IMR-90 (cell line): ENCODE measurements around the gene BEST1. TPM values are rescaled to one million over a fixed set of nuclear protein-coding genes. Genes with fewer than 3 reads are reported as not detected.

Experiments
- ATAC-seq: fragments of 200-7000 bp; cut with Tn5 transposase; 2 replicates; pipeline ENCODE4 v1.9.1; 2020; ENCODE audit warnings: low read depth, mild to moderate bottlenecking, moderate library complexity
- BruUV-seq: library from RNA; stranded (reverse); fragments of 400-500 nt; replicated peaks from 2 replicates; lab custom pipeline; 2021; lab: Mats Ljungman, UMichigan
- CTCF ChIA-PET: fragments of 300-600 bp; formaldehyde crosslinking; extraction: SDS; loops from one replicate; lab custom pipeline; 2021; ENCODE audit warnings: antibody characterized with exemption; lab: Yijun Ruan, JAX
- POLR2A ChIA-PET: fragments of 300-600 bp; sonication (Branson Sonifier 250); formaldehyde crosslinking; loops from one replicate; lab custom pipeline; 2022; ENCODE audit warnings: antibody characterized with exemption; ENCODE audit not compliant: unreplicated experiment; lab: Charles Lee
- DNase-seq: peaks from one replicate; pipeline ENCODE4 v3.0.0; 2013
- H2AFZ ChIP-seq: replicated peaks from 2 replicates; pipeline ENCODE3; 2013; ENCODE audit warnings: low read length, mild to moderate bottlenecking; ENCODE audit not compliant: poor library complexity
- H2AK5ac ChIP-seq: 2 replicates; pipeline ENCODE4 v1.6.1; 2013; ENCODE audit warnings: low read depth, low read length, inconsistent platforms
- H2AK9ac ChIP-seq: replicated peaks from 2 replicates; pipeline ENCODE3; 2013; ENCODE audit warnings: mild to moderate bottlenecking, low read depth, low read length, moderate library complexity; ENCODE audit not compliant: poor library complexity
- H2BK120ac ChIP-seq: 2 replicates; pipeline ENCODE4 v1.6.1; 2013; ENCODE audit warnings: low read depth, low read length, inconsistent platforms
- H2BK15ac ChIP-seq: 3 replicates; pipeline ENCODE4 v1.6.1; 2013; ENCODE audit warnings: low read depth, low read length, inconsistent platforms
- H2BK20ac ChIP-seq: 2 replicates; pipeline ENCODE4 v1.6.1; 2013; ENCODE audit warnings: low read depth, mild to moderate bottlenecking, inconsistent platforms, low read length, moderate library complexity
- H2BK5ac ChIP-seq: 2 replicates; pipeline ENCODE4 v1.6.1; 2013; ENCODE audit warnings: mild to moderate bottlenecking, low read depth, low read length, inconsistent platforms; ENCODE audit not compliant: poor library complexity, severe bottlenecking
- H3K14ac ChIP-seq: replicated peaks from 2 replicates; pipeline ENCODE4 v1.6.1; 2013; ENCODE audit warnings: low read depth, low read length, inconsistent platforms
- H3K18ac ChIP-seq: 2 replicates; pipeline ENCODE4 v1.6.1; 2013; ENCODE audit warnings: low read depth, low read length, control low read depth
- H3K23ac ChIP-seq: 2 replicates; pipeline ENCODE4 v1.6.1; 2013; ENCODE audit warnings: low read depth, low read length, inconsistent platforms
- H3K27ac ChIP-seq: 2 replicates; pipeline ENCODE4 v1.5.1; 2013; ENCODE audit warnings: mild to moderate bottlenecking, control low read depth, low read length; ENCODE audit not compliant: insufficient read depth
- H3K27me3 ChIP-seq: 2 replicates; pipeline ENCODE4 v1.6.1; 2013; ENCODE audit warnings: low read length; ENCODE audit not compliant: control insufficient read depth, insufficient read depth
- H3K36me3 ChIP-seq: 2 replicates; pipeline ENCODE4 v1.6.1; 2013; ENCODE audit warnings: low read length, mixed read lengths; ENCODE audit not compliant: control insufficient read depth, insufficient read depth
- H3K4ac ChIP-seq: 2 replicates; pipeline ENCODE4 v1.6.1; 2013; ENCODE audit warnings: low read depth, low read length, inconsistent platforms
- H3K4me1 ChIP-seq: 2 replicates; pipeline ENCODE4 v1.6.1; 2013; ENCODE audit warnings: low read length, mixed read lengths; ENCODE audit not compliant: control insufficient read depth, insufficient read depth
- H3K4me2 ChIP-seq: 2 replicates; pipeline ENCODE4 v1.6.1; 2013; ENCODE audit warnings: low read depth, mild to moderate bottlenecking, control low read depth, low read length, moderate library complexity
- H3K4me3 ChIP-seq: 2 replicates; pipeline ENCODE4 v1.5.1; 2013; ENCODE audit warnings: low read depth, mild to moderate bottlenecking, control low read depth, low read length, moderate library complexity; ENCODE audit not compliant: insufficient read depth
- H3K56ac ChIP-seq: 2 replicates; pipeline ENCODE4 v1.6.1; 2013; ENCODE audit warnings: low read length, inconsistent platforms; ENCODE audit not compliant: insufficient read depth; ENCODE audit errors: extremely low read depth
- H3K79me1 ChIP-seq, 2 experiments: 2 replicates each; pipeline ENCODE4 v1.6.1; 2013; ENCODE audit warnings: low read length in 2 of 2, inconsistent platforms in 1 of 2, low read depth in 1 of 2
- H3K9ac ChIP-seq: 2 replicates; pipeline ENCODE4 v1.6.1; 2013; ENCODE audit warnings: low read depth, low read length, control low read depth
- H3K9me1 ChIP-seq: 2 replicates; pipeline ENCODE4 v1.6.1; 2013; ENCODE audit warnings: low read length, inconsistent platforms; ENCODE audit not compliant: insufficient read depth
- H3K9me3 ChIP-seq: 2 replicates; pipeline ENCODE4 v1.6.1; 2013; ENCODE audit warnings: low read length; ENCODE audit not compliant: control insufficient read depth, insufficient read depth
- H4K20me1 ChIP-seq: 2 replicates; pipeline ENCODE4 v1.6.1; 2013; ENCODE audit warnings: low read length, inconsistent platforms; ENCODE audit not compliant: insufficient read depth
- H4K5ac ChIP-seq: 2 replicates; pipeline ENCODE4 v1.6.1; 2013; ENCODE audit warnings: mild to moderate bottlenecking, low read depth, low read length, control low read depth
- H4K8ac ChIP-seq, 2 experiments: 2 replicates each; pipeline ENCODE4 v1.6.1; 2013; ENCODE audit warnings: low read depth in 2 of 2, low read length in 2 of 2, control low read depth in 1 of 2, inconsistent platforms in 1 of 2
- H4K91ac ChIP-seq: 2 replicates; pipeline ENCODE4 v1.6.1; 2013; ENCODE audit warnings: low read depth, low read length, inconsistent platforms; ENCODE audit not compliant: insufficient read depth
- FOS ChIP-seq: fragments of 150-350 bp; IDR thresholded peaks from 2 replicates; pipeline ENCODE4 v1.6.1; 2016; ENCODE audit warnings: low read depth, low read length
- WGBS, 2 experiments: methylation state at CpG; one replicate each; pipeline versions ENCODE4 v1.1.5 to v1.1.7; 2013; ENCODE audit warnings: missing lambda C conversion rate in 2 of 2; ENCODE audit not compliant: insufficient read length in 1 of 2; ENCODE audit errors: extremely low coverage in 2 of 2; 5-methylcytosine and 5-hydroxymethylcytosine counted together
- dilution Hi-C: fragments of 300-500 bp; cut with HindIII; formaldehyde crosslinking; loops from one replicate; pipeline ENCODE4 v1.14.3; 2018; ENCODE audit warnings: low sequenced_read_pairs; ENCODE audit not compliant: unreplicated experiment
- in situ Hi-C: fragments of 300-500 bp; cut with MboI; formaldehyde crosslinking; loops from 3 replicates; pipeline ENCODE4 v1.14.3; 2019; ENCODE audit warnings: low sequenced_read_pairs, inconsistent platforms, mixed read lengths
- intact Hi-C: fragments of 100-400 bp; cut with micrococcal nuclease; formaldehyde crosslinking; loops from 2 replicates; pipeline ENCODE4 v1.10.0; 2022
- polyA plus RNA-seq, 3 experiments: library from polyadenylated mRNA; depleted of rRNA; stranded (reverse); fragments of >200 nt; gene quantifications; 2 replicates each; pipeline ENCODE4 v1.2.3, GENCODE V29; 2012; ENCODE audit warnings: low replicate concordance in 1 of 3
- total RNA-seq: library from RNA; depleted of rRNA; stranded (reverse); fragments of >200 nt; gene quantifications from 2 replicates; pipeline ENCODE4 v1.2.3, GENCODE V29; 2012

Gene BEST1
- total and polyA plus RNA-seq, 2 of the 4 experiments (the other 2 are of a cell fraction) = 0.90 to 1.4 TPM

DNA sequence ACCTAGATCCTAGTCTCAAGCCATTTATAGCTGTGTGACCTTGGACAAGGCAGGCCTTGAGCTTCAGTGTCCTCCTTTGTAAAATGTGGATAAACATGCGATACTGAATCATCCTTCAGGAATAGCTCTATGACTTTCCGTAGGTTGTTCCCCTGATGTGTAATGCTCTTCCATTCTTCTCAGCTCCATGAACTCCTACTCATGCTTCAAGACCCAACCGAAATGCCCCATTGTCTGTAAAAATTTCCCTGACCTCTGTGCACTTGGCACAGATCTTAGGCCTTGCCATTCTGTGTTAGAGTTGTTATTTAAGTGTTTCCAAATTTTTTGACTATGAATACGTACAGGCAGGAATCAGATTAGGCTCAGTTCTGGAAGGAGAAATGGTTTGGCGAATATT is 3.3 kb upstream of the BEST1 start:
- ChIA-PET POLR2A (no interaction called here), CTCF (interaction anchor here (0.6 to 3.1 kb wide), 13 partner anchors 9 to 150 kb away, joined by 3 to 52 read pairs (median 4); partner anchors contain the start of gene FTH1)
- TF ChIP-seq FOS = no peak
- H3K9me1 ChIP-seq = peaks cover 11% of the 10 kb centered on the region
- H2BK20ac ChIP-seq = no peak overlapping the region
- H3K79me1 ChIP-seq = peaks cover 0 to 6% of the 10 kb centered on the region in 2 experiments; a peak in 1 of 4 replicates
- BruUV-seq = no TSS peak
- H3K27ac ChIP-seq = no peak overlapping the region
- no peaks in the 10 kb centered on the region for H3K9me3 ChIP-seq
- 100% methylated on average over 3 of the region's 5 CpGs; no CpG with 5 or more reads in 1 of the 2 experiments for WGBS, 2 experiments
- H4K91ac ChIP-seq = no peak overlapping the region
- H3K14ac ChIP-seq = no peak overlapping the region
- no peak overlapping the region for H2AK9ac ChIP-seq
- intact Hi-C loops (loop anchor here (1.0 kb wide), 5 partner anchors 48 to 161 kb away; no protein-coding TSS in a partner anchor), in situ Hi-C loops (loop anchor here (5.0 kb wide), 1 partner anchor 50 kb away; no protein-coding TSS in a partner anchor), dilution Hi-C loops (no loop called here)
- H4K20me1 ChIP-seq = no peaks in the 10 kb centered on the region
- no peak overlapping the region for H3K9ac ChIP-seq
- H3K4ac ChIP-seq = no peak overlapping the region
- H3K4me2 ChIP-seq = no peak overlapping the region
- peaks cover 8% of the 10 kb centered on the region; the same call in 1 of the 2 replicates for H3K4me1 ChIP-seq
- H2AK5ac ChIP-seq = no peak overlapping the region; the same call in 1 of the 2 replicates
- no peak overlapping the region for H3K18ac ChIP-seq
- DNase-seq = no peak
- ATAC-seq = no peak
- H4K8ac ChIP-seq = no peak overlapping the region
- H3K27me3 ChIP-seq = peaks cover 2% of the 10 kb centered on the region
- no peaks in the 10 kb centered on the region for H3K36me3 ChIP-seq
- no peak overlapping the region for H3K23ac ChIP-seq
- no peak overlapping the region for H2AFZ ChIP-seq
- no peak overlapping the region for H2BK15ac ChIP-seq
- no peak overlapping the region for H3K56ac ChIP-seq
- H4K5ac ChIP-seq = no peak overlapping the region
- no peak overlapping the region for H3K4me3 ChIP-seq
- no peak overlapping the region for H2BK5ac ChIP-seq
- H2BK120ac ChIP-seq = no peak overlapping the region
